ENCODE results near the gene SEM1. TPM values are rescaled to one million over a fixed set of nuclear protein-coding genes. Genes with fewer than 3 reads are reported as not detected.

Gene SEM1
- total and polyA plus RNA-seq, 9 of the 15 experiments (the other 6 are each of a cell fraction or from before 2014, with no cell fraction given) = 74.7 to 938 (median 454) TPM

DNA sequence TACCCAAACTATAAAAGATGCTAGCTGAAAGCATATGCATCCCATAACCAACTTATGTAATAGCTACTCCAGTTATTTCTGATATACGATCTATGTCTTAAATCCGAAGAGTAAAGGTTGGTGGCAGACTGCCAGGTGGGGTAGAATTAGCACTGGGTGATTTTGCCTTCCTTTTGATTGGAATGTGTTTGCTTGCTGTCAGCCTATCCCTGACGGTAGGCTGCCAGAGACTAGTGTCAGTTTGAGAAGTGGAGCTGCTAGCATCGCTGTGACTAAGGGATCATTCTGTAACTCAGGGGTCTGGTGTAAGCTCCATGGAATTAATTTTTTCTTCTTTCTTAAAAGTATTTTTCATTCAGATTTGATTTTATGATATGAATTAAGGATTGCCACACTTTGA, 9.5 kb upstream of the SEM1 start:
- Histone ChIP-seq H3K9me1 (ENCODE audit: control insufficient read depth, insufficient read depth, low read length) (no peaks in the 10 kb centered on the region), H2AFZ (ENCODE audit: low read depth, low read length) (no peak overlapping the region), H4K20me1 (replicated peaks; ENCODE audit: control insufficient read depth, insufficient read depth, low read length) (no peaks in the 10 kb centered on the region), H3K27ac (ENCODE audit: extremely low read depth, low read depth, low read length) (no peak overlapping the region), H3K9me3 (replicated peaks; ENCODE audit: control insufficient read depth, insufficient read depth, low read depth, low read length) (no peaks in the 10 kb centered on the region), H3K4me2 (ENCODE audit: insufficient read depth, low read length) (no peak overlapping the region), H3K9ac (ENCODE audit: insufficient read depth in 1 of 2, low read depth in 2 of 2, low read length in 2 of 2) (no peak overlapping the region), H3K79me2 (ENCODE audit: control insufficient read depth, insufficient read depth, low read length) (no peaks in the 10 kb centered on the region), H3K36me3 (ENCODE audit: control insufficient read depth, insufficient read depth, low read length) (no peaks in the 10 kb centered on the region), H3K4me3 (no peak overlapping the region), H3K4me1 (replicated peaks in 1 of 2; ENCODE audit: control insufficient read depth in 2 of 2, insufficient read depth in 2 of 2, low read length in 2 of 2) (no peaks in the 10 kb centered on the region), H3K27me3 (ENCODE audit: control insufficient read depth in 2 of 2, insufficient read depth in 2 of 2, low read length in 2 of 2) (no peaks in the 10 kb centered on the region)
- no peak for TF ChIP-seq NEUROD1 (IDR thresholded peaks at IDR 0.05; ENCODE audit: borderline replicate concordance, low read depth, low read length, partially characterized antibody)
- peak; percentile 31; the same call in 1 of the 2 replicates for TF ChIP-seq NFIC (IDR thresholded peaks at IDR 0.05)
- no peak for ATAC-seq
- in situ Hi-C loops (cut with MboI) = no loop called here
- FAIRE-seq = no peak
- WGBS (ENCODE audit: insufficient coverage, low coverage, missing lambda C conversion rate) = 6% methylated on average over 4 of the region's 4 CpGs
- ChIA-PET CTCF (ENCODE audit: low intra/inter-chr PET ratio) (no interaction called here), POLR2A (interaction anchor here (1.2 kb wide), 1 partner anchor 11 kb away, joined by 3 read pairs; no protein-coding TSS in a partner anchor)
- intact Hi-C loops (cut with micrococcal nuclease) = no loop called here
- no peak for DNase-seq (ENCODE audit: extremely low read depth in 1 of 4, low spot score in 3 of 4)
- no TSS peak for BruUV-seq (replicated peaks)

DNA sequence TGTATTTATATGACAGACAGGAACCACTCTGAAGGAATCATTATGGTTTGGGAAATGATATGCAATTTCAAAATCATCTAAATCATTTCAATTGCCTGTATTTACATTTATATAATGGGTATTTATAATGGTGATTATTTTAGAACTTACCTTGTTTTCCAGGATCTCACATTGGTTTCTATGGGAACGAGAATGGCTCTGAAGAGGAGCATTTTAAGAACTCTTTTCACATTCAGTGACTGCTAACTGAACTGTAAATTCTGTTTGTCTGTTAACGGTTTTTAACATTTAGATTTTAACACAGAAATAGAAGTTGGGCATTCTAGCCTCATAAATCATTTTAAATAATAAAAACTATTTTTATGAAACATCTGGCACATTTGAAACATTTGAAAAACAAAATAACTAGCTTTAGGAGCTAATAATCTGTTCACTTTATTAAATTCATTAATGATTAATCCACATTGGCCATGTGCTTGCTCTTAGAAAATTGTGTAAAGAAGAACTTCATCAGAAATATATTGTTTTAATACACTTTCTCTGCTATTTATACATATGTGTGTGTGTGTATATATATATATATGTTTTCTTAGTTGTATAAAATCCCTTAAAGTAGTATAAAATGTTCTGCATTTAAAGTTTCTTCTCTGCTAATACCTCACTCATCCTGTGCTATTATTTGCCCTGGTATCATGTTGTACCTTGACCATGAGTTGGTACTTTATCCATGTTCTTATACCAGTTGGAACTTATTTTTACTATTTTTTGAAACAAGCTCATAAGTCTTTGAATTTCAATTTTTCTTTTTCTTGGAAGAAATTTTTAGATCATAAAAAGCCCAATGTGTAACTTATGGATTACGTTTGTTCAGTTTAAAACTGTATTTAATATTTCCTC, 8.7 kb upstream of the SEM1 start:
- ATAC-seq (no peak), DNase-seq (ENCODE audit: extremely low read depth in 1 of 4, low spot score in 3 of 4) (no peak), FAIRE-seq (no peak)
- H3K27ac ChIP-seq (ENCODE audit: extremely low read depth, low read depth, low read length) = no peak overlapping the region
- POLR2A ChIA-PET = interaction anchor here (1.2 kb wide), 1 partner anchor 10 kb away, joined by 3 read pairs; no protein-coding TSS in a partner anchor
- H3K9me3 ChIP-seq (replicated peaks; ENCODE audit: control insufficient read depth, insufficient read depth, low read depth, low read length) = 0 out of 2 replicates have a peak, but pooled peaks cover under 1% of the 10 kb centered on the region
- H4K20me1 ChIP-seq (replicated peaks; ENCODE audit: control insufficient read depth, insufficient read depth, low read length) = no peaks in the 10 kb centered on the region
- no peaks in the 10 kb centered on the region for H3K4me1 ChIP-seq (replicated peaks in 1 of 2; ENCODE audit: control insufficient read depth in 2 of 2, insufficient read depth in 2 of 2, low read length in 2 of 2)
- H2AFZ ChIP-seq (ENCODE audit: low read depth, low read length) = no peak overlapping the region
- H3K27me3 ChIP-seq (ENCODE audit: control insufficient read depth in 2 of 2, insufficient read depth in 2 of 2, low read length in 2 of 2) = no peaks in the 10 kb centered on the region
- H3K36me3 ChIP-seq (ENCODE audit: control insufficient read depth, insufficient read depth, low read length) = no peaks in the 10 kb centered on the region
- no peaks in the 10 kb centered on the region for H3K9me1 ChIP-seq (ENCODE audit: control insufficient read depth, insufficient read depth, low read length)
- no TSS peak for BruUV-seq (replicated peaks)
- H3K4me2 ChIP-seq (ENCODE audit: insufficient read depth, low read length) = no peak overlapping the region
- no peak overlapping the region for H3K4me3 ChIP-seq
- no peaks in the 10 kb centered on the region for H3K79me2 ChIP-seq (ENCODE audit: control insufficient read depth, insufficient read depth, low read length)
- CTCF ChIA-PET (ENCODE audit: low intra/inter-chr PET ratio) = no interaction called here
- no peak overlapping the region for H3K9ac ChIP-seq (ENCODE audit: insufficient read depth in 1 of 2, low read depth in 2 of 2, low read length in 2 of 2)
- intact Hi-C loops (cut with micrococcal nuclease) = no loop called here
- 0% methylated on average over 3 of the region's 3 CpGs for WGBS (ENCODE audit: insufficient coverage, low coverage, missing lambda C conversion rate)
- in situ Hi-C loops (cut with MboI) = no loop called here
- TF ChIP-seq PCBP1 (IDR thresholded peaks at IDR 0.05; ENCODE audit: low read depth, low read length, poor library complexity, severe bottlenecking) (no peak), SMC3 (conservative IDR thresholded peaks at IDR 0.05; ENCODE audit: insufficient read depth, low read depth, low read length) (no peak), ZNF445 (CRISPR knock-in tag; IDR thresholded peaks at IDR 0.05; ENCODE audit: low read depth) (no peak), DIDO1 (tag; IDR thresholded peaks at IDR 0.05; ENCODE audit: low read depth) (no peak), BACH1 (tag; IDR thresholded peaks at IDR 0.05) (no peak), ZNF76 (CRISPR knock-in tag; IDR thresholded peaks at IDR 0.05; ENCODE audit: borderline replicate concordance) (no peak)
- TF ChIP-seq, protein P1, sequence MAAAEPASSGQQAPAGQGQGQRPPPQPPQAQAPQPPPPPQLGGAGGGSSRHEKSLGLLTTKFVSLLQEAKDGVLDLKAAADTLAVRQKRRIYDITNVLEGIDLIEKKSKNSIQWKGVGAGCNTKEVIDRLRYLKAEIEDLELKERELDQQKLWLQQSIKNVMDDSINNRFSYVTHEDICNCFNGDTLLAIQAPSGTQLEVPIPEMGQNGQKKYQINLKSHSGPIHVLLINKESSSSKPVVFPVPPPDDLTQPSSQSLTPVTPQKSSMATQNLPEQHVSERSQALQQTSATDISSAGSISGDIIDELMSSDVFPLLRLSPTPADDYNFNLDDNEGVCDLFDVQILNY (CRISPR knock-in tag; IDR thresholded peaks at IDR 0.05) = no peak
- TF ChIP-seq, protein P2, sequence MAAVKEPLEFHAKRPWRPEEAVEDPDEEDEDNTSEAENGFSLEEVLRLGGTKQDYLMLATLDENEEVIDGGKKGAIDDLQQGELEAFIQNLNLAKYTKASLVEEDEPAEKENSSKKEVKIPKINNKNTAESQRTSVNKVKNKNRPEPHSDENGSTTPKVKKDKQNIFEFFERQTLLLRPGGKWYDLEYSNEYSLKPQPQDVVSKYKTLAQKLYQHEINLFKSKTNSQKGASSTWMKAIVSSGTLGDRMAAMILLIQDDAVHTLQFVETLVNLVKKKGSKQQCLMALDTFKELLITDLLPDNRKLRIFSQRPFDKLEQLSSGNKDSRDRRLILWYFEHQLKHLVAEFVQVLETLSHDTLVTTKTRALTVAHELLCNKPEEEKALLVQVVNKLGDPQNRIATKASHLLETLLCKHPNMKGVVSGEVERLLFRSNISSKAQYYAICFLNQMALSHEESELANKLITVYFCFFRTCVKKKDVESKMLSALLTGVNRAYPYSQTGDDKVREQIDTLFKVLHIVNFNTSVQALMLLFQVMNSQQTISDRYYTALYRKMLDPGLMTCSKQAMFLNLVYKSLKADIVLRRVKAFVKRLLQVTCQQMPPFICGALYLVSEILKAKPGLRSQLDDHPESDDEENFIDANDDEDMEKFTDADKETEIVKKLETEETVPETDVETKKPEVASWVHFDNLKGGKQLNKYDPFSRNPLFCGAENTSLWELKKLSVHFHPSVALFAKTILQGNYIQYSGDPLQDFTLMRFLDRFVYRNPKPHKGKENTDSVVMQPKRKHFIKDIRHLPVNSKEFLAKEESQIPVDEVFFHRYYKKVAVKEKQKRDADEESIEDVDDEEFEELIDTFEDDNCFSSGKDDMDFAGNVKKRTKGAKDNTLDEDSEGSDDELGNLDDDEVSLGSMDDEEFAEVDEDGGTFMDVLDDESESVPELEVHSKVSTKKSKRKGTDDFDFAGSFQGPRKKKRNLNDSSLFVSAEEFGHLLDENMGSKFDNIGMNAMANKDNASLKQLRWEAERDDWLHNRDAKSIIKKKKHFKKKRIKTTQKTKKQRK (IDR thresholded peaks at IDR 0.05; ENCODE audit: borderline replicate concordance, low read depth, low read length) = no peak
